Activated CD8-positive, alpha-beta T cell treated with anti-CD3 and anti-CD28 coated beads for 36 hours (primary cell): ENCODE results near the gene USF3. TPM values are rescaled to one million over a fixed set of nuclear protein-coding genes. Genes with fewer than 3 reads are reported as not detected.

Source experiments
- ATAC-seq: fragments of 200-7000 bp; cut with Tn5 transposase; one replicate; pipeline ENCODE4 v1.10.0; 2021; ENCODE audit warnings: mild to moderate bottlenecking, moderate library complexity
- CTCF ChIA-PET: fragments of 350-600 bp; sonication (Branson Sonifier 250); formaldehyde crosslinking; loops from one replicate; lab custom pipeline; 2021; ENCODE audit warnings: antibody characterized with exemption; lab: Charles Lee
- POLR2A ChIA-PET: fragments of 350-600 bp; sonication (Branson Sonifier 250); formaldehyde crosslinking; loops from one replicate; lab custom pipeline; 2021; ENCODE audit warnings: antibody characterized with exemption; lab: Charles Lee
- DNase-seq: peaks from one replicate; pipeline ENCODE4 v3.0.0-alpha.2; 2020
- H3K27ac Mint-ChIP-seq: one replicate; pipeline ENCODE4 v1.8.0; 2021; ENCODE audit warnings: mild to moderate bottlenecking, mixed read lengths
- H3K27me3 Mint-ChIP-seq: one replicate; pipeline ENCODE4 v1.8.0; 2021; ENCODE audit warnings: mixed read lengths
- H3K36me3 Mint-ChIP-seq: one replicate; pipeline ENCODE4 v1.8.0; 2021; ENCODE audit warnings: low read depth, mixed read lengths
- H3K4me1 Mint-ChIP-seq: one replicate; pipeline ENCODE4 v1.8.0; 2021; ENCODE audit warnings: low read depth, mixed read lengths
- H3K4me3 Mint-ChIP-seq: one replicate; pipeline ENCODE4 v1.8.0; 2021; ENCODE audit warnings: mild to moderate bottlenecking, moderate library complexity, mixed read lengths
- H3K9me3 Mint-ChIP-seq: one replicate; pipeline ENCODE4 v1.8.0; 2021; ENCODE audit warnings: mixed read lengths
- intact Hi-C: fragments of 100-400 bp; cut with micrococcal nuclease; formaldehyde crosslinking; loops from one replicate; pipeline ENCODE4 v1.10.0; 2022
- total RNA-seq, 2 experiments: library from RNA; stranded (reverse); gene quantifications; one replicate each; pipeline ENCODE4 v1.2.3, GENCODE V29; 2021
- TF ChIP-seq, protein P1 (sequence below): fragments of 200-600 bp; IDR thresholded peaks from one replicate; pipeline ENCODE4 v1.8.0; 2022; ENCODE audit warnings: antibody characterized with exemption, mild to moderate bottlenecking

USF3 gene
- total RNA-seq, 2 experiments from 2014 or later, result 11.3 to 11.9 TPM

GRCh38 chr3:113623324-113623723 is 73.1 kb downstream of the USF3 start:
- H3K4me1 Mint-ChIP-seq, result no peaks in the 10 kb centered on the region
- peaks cover 32% of the 10 kb centered on the region for H3K36me3 Mint-ChIP-seq
- H3K27ac Mint-ChIP-seq, result no peak overlapping the region
- TF ChIP-seq, protein P1, sequence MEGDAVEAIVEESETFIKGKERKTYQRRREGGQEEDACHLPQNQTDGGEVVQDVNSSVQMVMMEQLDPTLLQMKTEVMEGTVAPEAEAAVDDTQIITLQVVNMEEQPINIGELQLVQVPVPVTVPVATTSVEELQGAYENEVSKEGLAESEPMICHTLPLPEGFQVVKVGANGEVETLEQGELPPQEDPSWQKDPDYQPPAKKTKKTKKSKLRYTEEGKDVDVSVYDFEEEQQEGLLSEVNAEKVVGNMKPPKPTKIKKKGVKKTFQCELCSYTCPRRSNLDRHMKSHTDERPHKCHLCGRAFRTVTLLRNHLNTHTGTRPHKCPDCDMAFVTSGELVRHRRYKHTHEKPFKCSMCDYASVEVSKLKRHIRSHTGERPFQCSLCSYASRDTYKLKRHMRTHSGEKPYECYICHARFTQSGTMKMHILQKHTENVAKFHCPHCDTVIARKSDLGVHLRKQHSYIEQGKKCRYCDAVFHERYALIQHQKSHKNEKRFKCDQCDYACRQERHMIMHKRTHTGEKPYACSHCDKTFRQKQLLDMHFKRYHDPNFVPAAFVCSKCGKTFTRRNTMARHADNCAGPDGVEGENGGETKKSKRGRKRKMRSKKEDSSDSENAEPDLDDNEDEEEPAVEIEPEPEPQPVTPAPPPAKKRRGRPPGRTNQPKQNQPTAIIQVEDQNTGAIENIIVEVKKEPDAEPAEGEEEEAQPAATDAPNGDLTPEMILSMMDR, result no peak
- no peak for ATAC-seq
- DNase-seq, result no peak
- H3K9me3 Mint-ChIP-seq, result no peaks in the 10 kb centered on the region
- ChIA-PET CTCF (interaction anchor here (1.0 kb wide), 1 partner anchor 121 kb away, joined by 3 read pairs; no protein-coding TSS in a partner anchor), POLR2A (no interaction called here)
- H3K4me3 Mint-ChIP-seq, result no peak overlapping the region
- no peaks in the 10 kb centered on the region for H3K27me3 Mint-ChIP-seq
- intact Hi-C loops, result no loop called here

GRCh38 chr3:113620091-113620490 is 76.4 kb downstream of the USF3 start:
- intact Hi-C loops, result no loop called here
- CTCF ChIA-PET, result no interaction called here
- Mint-ChIP-seq H3K36me3 (peaks cover 20% of the 10 kb centered on the region), H3K9me3 (no peaks in the 10 kb centered on the region), H3K27ac (no peak overlapping the region), H3K4me1 (peaks cover 4% of the 10 kb centered on the region), H3K27me3 (no peaks in the 10 kb centered on the region), H3K4me3 (no peak overlapping the region)
- no peak for DNase-seq
- TF ChIP-seq, protein P1, result no peak
- POLR2A ChIA-PET, result no interaction called here
- no peak for ATAC-seq

- CTCF ChIA-PET, result interaction anchor here (1.4 to 2.1 kb wide), 2 partner anchors 10 to 124 kb away, joined by 6 to 7 read pairs; no protein-coding TSS in a partner anchor
- H3K36me3 Mint-ChIP-seq, result peaks cover 14% of the 10 kb centered on the region
- H3K27me3 Mint-ChIP-seq, result no peaks in the 10 kb centered on the region
- H3K4me3 Mint-ChIP-seq, result no peak overlapping the region
- ATAC-seq (no peak), DNase-seq (no peak)
- H3K9me3 Mint-ChIP-seq, result no peaks in the 10 kb centered on the region
- no peak overlapping the region for H3K27ac Mint-ChIP-seq
- H3K4me1 Mint-ChIP-seq, result peaks cover 4% of the 10 kb centered on the region
- POLR2A ChIA-PET, result no interaction called here
- TF ChIP-seq, protein P1, result no peak
- intact Hi-C loops, result no loop called here
Measured at GRCh38 chr3:113617726-113618125, 78.7 kb downstream of the USF3 start.

DNA sequence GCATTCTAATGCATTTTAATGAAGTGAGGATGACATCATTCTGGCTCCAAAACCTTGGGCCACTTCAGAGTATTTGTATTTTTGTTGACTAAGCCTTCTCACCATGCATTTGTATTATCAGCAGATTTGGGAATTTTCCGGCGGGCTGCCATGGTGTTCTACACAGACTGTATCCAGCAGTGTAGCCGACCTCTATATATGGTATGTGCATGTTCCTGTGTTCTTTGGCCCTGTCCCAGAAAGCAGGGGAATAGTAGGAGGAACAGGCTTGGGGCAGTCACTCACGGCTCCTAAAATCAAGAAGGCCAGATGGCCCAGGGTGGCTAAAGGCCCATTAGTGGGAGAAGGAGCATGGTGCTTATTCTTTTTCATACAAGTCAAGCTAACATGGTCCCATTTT is 80.5 kb downstream of the USF3 start:
- POLR2A ChIA-PET, result interaction anchor here (1.2 kb wide), 1 partner anchor 15 kb away, joined by 3 read pairs; no protein-coding TSS in a partner anchor
- no peaks in the 10 kb centered on the region for H3K9me3 Mint-ChIP-seq
- H3K4me3 Mint-ChIP-seq, result no peak overlapping the region
- DNase-seq, result no peak
- CTCF ChIA-PET, result no interaction called here
- peaks cover 16% of the 10 kb centered on the region for H3K36me3 Mint-ChIP-seq
- no peak overlapping the region for H3K27ac Mint-ChIP-seq
- H3K27me3 Mint-ChIP-seq, result no peaks in the 10 kb centered on the region
- H3K4me1 Mint-ChIP-seq, result peaks cover 4% of the 10 kb centered on the region
- no peak for ATAC-seq
- TF ChIP-seq, protein P1, result no peak
- intact Hi-C loops, result no loop called here

DNA sequence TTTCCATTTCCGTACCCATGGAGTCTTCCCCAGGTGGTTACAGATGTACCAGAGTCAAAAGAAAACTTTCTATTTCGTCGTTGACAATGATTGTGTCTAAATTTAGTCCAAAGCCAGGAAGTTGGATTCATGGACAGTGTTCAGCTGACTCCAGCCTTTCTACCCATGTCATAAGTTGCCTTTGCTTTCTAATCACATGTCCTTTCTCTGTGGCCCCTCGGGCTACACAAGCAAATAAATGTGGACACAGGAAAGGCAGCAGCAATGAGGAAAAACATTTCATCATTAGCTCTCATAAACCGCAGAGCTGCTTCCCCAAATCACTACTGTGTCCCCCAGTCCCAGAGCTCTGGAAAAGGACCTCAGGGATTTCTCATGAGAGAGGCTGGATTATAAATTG is 82.0 kb downstream of the USF3 start:
- POLR2A ChIA-PET, result no interaction called here
- TF ChIP-seq, protein P1, result no peak
- H3K4me1 Mint-ChIP-seq, result peaks cover 4% of the 10 kb centered on the region
- DNase-seq (no peak), ATAC-seq (no peak)
- H3K27me3 Mint-ChIP-seq, result no peaks in the 10 kb centered on the region
- H3K9me3 Mint-ChIP-seq, result no peaks in the 10 kb centered on the region
- peaks cover 14% of the 10 kb centered on the region for H3K36me3 Mint-ChIP-seq
- H3K27ac Mint-ChIP-seq, result no peak overlapping the region
- intact Hi-C loops, result no loop called here
- CTCF ChIA-PET, result no interaction called here
- H3K4me3 Mint-ChIP-seq, result no peak overlapping the region
